GM19324 (cell line): ENCODE measurements around the gene HSH2D.
"Not testable (repeated sequence)": the region's sequence is repeated elsewhere in the genome, so short reads cannot be mapped to it uniquely, and the experiment has no call there.

Experiments used
- ATAC-seq: cut with Tn5 transposase; IDR thresholded peaks from one replicate; pipeline ENCODE4 v1.9.1; 2021; ENCODE audit warnings: mild to moderate bottlenecking, moderate library complexity; ENCODE audit not compliant: unreplicated experiment, low FRiP score

The HSH2D gene

DNA sequence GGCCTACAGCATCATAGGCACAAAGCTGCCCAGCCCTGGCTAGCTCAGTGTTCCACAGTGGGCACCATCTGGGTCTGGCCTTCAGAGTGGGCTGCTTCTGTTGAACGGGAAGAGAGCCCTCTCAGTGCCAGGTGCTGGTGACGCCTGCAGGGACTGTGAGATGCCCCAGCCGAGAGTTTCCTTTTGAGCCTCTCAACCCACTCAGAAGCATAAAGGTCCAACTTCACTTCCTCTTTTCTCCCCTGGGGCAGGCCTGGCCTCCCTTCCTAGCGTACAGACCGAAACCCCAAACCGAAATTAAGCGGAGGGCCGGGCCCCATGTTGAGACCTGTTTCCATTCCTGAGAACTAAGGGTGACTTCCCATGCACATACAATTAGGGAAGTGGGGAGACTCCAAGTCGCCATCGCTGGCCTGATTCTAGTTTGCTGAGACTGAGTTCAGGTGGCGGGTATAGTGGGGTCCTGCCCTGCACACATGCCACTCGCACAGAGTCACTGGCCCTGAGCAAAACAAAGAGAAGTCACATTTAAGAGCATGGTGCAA is 24.9 kb upstream of the HSH2D start:
- ATAC-seq: peak; percentile 73

GRCh38 chr19:16119075-16119857 is 24.2 kb upstream of the HSH2D start:
- ATAC-seq: not testable (repeated sequence)

DNA sequence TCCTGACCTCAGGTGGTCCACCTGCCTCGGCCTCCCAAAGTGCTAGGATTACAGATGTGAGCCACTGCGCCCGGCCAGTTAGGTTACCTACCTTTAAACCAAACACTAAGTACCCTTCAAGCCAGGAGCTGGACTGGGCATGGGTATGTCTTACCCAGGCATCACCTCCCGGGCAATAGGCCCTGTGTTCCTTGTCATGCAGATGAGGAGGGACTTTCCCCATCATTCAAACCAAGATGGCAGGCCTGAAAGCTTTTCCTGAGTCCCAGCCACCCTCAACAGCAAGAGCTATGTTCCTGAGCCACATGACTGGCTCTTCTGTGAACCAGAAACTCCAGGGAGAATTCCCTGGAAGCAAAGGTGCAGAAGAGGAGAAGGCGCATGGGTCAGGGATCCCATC is 22.3 kb upstream of the HSH2D start:
- ATAC-seq: no peak

DNA sequence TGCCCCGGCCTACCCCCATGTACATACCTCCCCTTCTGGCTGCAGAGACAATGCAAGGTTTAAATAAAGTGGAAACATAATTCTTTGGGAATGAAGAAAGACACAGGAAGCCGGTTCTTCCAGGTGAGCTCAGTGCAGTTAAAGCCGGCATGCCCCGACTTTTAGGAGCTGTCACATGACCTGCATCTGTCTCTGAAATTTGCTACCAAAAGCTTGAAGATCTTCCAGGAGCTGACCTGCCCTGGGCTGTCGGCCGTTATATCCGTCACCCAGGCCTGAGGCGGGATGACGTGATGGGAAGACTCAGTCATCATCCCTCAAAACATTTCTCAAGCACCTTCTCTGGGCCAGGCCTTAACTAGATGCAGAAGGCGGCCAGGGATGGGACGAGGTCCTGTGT is 21.5 kb upstream of the HSH2D start:
- no peak for ATAC-seq

GRCh38 chr19:16124953-16125352 is 18.5 kb upstream of the HSH2D start:
- ATAC-seq: no peak

DNA sequence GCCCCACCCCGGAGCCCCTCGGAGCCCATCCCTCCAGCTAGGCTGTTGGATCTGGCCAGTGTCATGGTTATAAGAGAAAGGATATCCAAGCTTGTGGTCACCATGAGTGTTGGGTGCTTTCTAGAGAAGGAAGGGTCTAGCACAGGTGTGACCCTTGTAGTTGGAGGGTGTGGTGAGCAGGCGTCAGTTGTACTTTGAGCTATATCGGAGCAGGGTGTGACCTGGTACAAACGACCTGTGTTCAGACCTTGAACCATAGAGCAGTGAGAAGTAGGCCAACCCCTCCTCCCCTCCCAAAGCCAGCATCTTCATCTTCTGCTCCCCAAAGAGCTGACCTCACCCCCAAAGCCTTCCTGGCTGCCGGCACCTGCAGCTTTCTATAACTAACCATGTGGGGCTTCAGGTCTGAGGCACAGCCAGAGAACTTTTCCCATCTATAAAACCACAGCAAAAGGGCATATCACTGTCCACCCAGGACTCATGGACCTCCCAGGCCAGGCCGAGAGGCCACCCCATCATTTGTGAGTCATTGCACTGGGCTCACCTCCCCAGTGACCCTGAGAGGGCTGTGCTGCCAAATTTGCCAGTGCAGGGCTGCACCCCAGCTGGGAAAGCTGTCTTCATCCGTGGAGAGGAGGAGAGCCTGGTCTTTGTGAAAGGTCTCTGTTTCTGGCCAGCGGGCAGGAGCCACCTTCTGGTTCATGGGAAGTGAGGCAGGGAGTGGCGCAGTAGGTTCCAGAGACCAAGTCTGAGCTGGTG is 17.6 kb upstream of the HSH2D start:
- no peak for ATAC-seq

DNA sequence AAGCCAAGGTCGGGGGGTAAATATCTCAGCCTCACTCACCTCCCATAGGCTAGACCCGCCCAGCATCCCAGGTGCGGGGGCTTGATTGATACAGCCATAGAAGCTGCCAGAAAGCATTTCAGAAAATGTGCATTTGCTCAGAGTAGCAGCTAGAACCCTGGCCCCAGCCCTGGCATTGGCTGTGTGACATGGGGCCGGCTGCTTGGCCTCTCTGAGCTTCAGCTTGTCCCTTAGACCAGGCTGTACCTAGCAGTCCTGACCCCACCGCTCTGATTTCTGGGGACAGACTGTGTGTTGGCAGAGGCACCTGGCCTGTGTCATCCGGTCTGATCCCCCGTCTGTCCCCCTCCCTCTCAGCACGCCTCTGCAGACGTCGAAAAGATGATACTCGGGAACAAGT is 16.4 kb upstream of the HSH2D start:
- no peak for ATAC-seq

- no peak for ATAC-seq
These were observed 15.6 kb upstream of the HSH2D start for GRCh38 chr19:16127776-16128371.

DNA sequence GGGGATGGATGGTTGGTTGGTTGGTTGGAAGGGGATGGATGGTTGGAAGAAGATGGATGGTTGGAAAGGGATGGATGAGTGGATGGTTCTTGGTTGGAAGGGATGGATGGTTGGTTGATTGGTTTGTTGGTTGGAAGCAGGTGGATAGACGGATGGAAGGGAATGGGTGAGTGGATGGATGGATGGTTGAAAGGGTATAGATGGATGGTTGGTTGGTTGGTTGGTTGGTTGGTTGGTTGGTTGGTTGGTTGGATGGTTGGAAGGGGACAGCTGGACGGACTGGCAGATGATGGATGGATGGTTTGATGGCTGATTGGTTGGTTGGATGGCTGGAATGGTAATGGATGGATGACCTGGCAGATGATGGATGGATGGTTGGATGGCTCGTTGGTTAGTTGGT is 11.8 kb upstream of the HSH2D start:
- ATAC-seq: no peak

GRCh38 chr19:16133818-16134217 is 9.7 kb upstream of the HSH2D start:
- no peak for ATAC-seq

GRCh38 chr19:16134510-16134909 is 9.0 kb upstream of the HSH2D start:
- ATAC-seq: peak; percentile 46

DNA sequence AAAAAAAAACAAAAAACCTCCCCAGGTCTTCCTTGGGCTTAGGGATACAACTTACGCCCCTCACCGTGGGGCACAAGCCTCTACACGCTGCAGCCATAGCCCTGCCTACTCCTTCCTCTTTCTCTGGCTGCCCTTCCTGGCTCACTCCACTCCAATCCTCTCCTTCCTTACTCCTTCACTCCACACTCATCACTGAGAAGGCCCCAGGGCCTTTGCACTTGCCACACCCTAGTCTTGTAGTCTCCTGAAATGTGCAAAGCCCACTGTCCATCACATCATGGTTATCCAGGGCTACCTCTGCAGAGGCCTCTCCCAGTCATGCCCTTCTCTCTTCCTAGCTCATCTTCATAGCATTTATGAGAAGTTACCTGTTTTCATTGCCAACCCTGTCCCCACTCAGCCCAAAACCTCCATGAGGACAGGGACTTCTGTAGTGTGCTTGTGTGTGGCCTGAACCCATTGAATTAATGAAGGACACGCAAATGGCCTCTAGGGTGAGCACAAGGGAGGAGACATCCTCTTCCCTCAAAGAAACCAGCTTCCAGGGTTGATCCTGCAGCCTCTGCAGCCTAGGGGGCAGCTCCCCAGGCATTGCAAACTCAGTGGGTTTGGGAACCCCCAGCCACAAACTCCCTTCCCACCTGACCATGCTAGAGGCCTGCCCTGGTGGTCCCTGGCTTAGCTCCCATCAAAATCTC is 7.9 kb upstream of the HSH2D start:
- no peak for ATAC-seq

GRCh38 chr19:16136185-16136999 is 7.1 kb upstream of the HSH2D start:
- ATAC-seq: no peak

DNA sequence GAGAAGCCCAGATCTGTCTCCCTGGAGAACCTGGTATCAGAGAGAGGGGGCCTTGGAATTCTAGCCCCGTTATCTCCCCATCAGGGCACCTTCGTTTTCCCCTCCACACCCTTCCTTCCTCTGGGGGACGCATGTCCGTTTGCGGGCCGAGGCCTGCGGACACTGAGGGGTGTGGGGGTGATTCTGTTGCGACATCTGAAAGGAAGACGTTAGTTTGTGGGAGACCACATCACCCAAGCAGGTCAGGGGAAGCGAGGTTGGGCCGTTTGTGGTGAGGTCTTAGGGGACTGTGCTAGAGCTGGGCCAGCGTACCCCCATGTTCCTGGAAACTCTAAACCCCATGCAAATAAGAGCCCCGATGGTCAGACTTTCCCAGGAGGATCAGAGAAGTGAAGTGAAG is 3.7 kb upstream of the HSH2D start:
- ATAC-seq: no peak

GRCh38 chr19:16141043-16141442 is 2.4 kb upstream of the HSH2D start:
- no peak for ATAC-seq

- ATAC-seq: no peak
These were observed 1.4 kb upstream of the HSH2D start for GRCh38 chr19:16142032-16142580.

DNA sequence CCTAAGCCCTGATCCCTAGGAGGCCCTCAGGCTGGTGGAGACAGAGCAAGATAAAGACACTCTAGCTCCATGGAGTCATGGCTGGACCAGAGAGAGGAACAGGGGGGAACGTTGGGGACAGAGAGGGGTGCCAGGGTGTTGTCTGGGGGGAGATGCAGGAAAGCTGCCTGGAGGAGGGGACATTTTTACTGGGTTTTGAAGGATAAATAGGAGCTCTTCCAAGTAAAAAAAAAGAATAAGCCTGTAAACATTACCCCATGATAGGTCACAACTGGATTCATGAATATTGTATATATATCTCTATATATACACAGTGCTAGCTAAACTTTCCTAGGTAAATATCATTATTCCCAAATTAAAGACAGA is 714 bp downstream of the HSH2D start:
- ATAC-seq: no peak

DNA sequence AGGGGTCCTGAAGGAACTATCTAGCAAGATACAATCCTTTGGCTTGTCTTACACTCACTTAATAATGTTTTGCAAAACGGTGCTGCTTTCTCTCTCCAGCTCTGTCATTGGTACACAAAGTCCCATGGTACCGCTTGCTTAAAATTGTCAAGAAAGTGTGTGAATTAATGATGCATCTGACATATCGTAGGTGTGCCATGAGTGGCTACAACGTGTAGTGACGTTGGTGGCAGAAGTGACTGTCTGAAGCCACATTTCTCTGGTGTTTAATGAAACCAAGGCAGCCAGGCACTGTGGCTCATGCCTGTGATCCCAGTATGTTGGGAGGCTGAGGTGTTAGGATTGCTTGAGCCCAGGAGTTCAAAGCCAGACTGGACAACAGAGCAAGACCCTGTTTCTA is 2.6 kb downstream of the HSH2D start:
- ATAC-seq: no peak

- no peak for ATAC-seq
These were observed 5.2 kb downstream of the HSH2D start for GRCh38 chr19:16148443-16149229.
